H1 (cell line): ENCODE measurements around the gene RNU2-1. TPM values are rescaled to one million over a fixed set of nuclear protein-coding genes. Genes with fewer than 3 reads are reported as not detected.

Source experiments
- CTCF ChIP-seq, 3 experiments: IDR thresholded peaks; 1 replicate in 2 of 3; 2 replicates in 1 of 3; pipeline versions ENCODE4 v1.5.1 to v1.6.1; 2011; ENCODE audit warnings: low read length in 3 of 3, mild to moderate bottlenecking in 3 of 3, inconsistent platforms in 2 of 3, low read depth in 1 of 3, moderate library complexity in 1 of 3; ENCODE audit not compliant: insufficient read depth in 1 of 3; ENCODE audit errors: control extremely low read depth in 1 of 3
- HDAC6 ChIP-seq: IDR thresholded peaks from one replicate; pipeline ENCODE4 v1.7.1; 2012; ENCODE audit warnings: low read depth, mild to moderate bottlenecking, inconsistent platforms, low read length, moderate library complexity
- POLR2AphosphoS5 ChIP-seq: IDR thresholded peaks from 2 replicates; pipeline ENCODE4 v1.6.1; 2011; ENCODE audit warnings: low read depth, low read length
- RXRA ChIP-seq: IDR thresholded peaks from 2 replicates; pipeline ENCODE4 v1.6.1; 2011; ENCODE audit warnings: low read depth, mild to moderate bottlenecking, low read length, moderate library complexity; ENCODE audit not compliant: insufficient read depth
- SP4 ChIP-seq: IDR thresholded peaks from 2 replicates; pipeline ENCODE4 v1.6.1; 2012; ENCODE audit warnings: low read length, inconsistent platforms
- polyA plus RNA-seq, 7 experiments: library from polyadenylated mRNA; depleted of rRNA in 3 of 7; stranded (reverse) in 5 of 7; unstranded in 2 of 7; fragments of >200 nt in 5 of 7; fragments of 200-250 nt in 2 of 7; gene quantifications; 1 replicate in 5 of 7; 2 replicates in 1 of 7; 4 replicates in 1 of 7; pipeline versions ENCODE4 v1.2.1 to v1.2.3, GENCODE V29; 2011 to 2013; ENCODE audit warnings: missing spikeins in 2 of 7, mixed read lengths in 2 of 7
- total RNA-seq: library from RNA; stranded (reverse); fragmentation: NEBNext Ultra II Directional; extraction: Animal tissue kit (Norgen Biotek cat#: 25700); gene quantifications from 2 replicates; pipeline ENCODE4 v1.2.1, GENCODE V29; 2021

The RNU2-1 gene
- total and polyA plus RNA-seq, 2 of the 8 experiments (the other 6 are each of a cell fraction or from before 2014, with no cell fraction given): 2,508 TPM; not detected in 1

GRCh38 chr17:43219001-43219400 lies 14.8 kb downstream of the RNU2-1 start (continued):
- no peak for TF ChIP-seq CTCF (IDR thresholded peaks at IDR 0.05; ENCODE audit: control extremely low read depth in 1 of 3, insufficient read depth in 1 of 3, low read depth in 1 of 3, low read length in 3 of 3)
- TF ChIP-seq HDAC6: no peak
- no peak for TF ChIP-seq POLR2AphosphoS5
- TF ChIP-seq RXRA: no peak
- no peak for TF ChIP-seq SP4
